GM19023 (cell line): ENCODE data around the gene DIS3L2.

Source experiments
- ATAC-seq: cut with Tn5 transposase; IDR thresholded peaks from one replicate; pipeline ENCODE4 v1.9.1; 2021; ENCODE audit warnings: mild to moderate bottlenecking, moderate library complexity; ENCODE audit not compliant: unreplicated experiment

DIS3L2 gene

DNA sequence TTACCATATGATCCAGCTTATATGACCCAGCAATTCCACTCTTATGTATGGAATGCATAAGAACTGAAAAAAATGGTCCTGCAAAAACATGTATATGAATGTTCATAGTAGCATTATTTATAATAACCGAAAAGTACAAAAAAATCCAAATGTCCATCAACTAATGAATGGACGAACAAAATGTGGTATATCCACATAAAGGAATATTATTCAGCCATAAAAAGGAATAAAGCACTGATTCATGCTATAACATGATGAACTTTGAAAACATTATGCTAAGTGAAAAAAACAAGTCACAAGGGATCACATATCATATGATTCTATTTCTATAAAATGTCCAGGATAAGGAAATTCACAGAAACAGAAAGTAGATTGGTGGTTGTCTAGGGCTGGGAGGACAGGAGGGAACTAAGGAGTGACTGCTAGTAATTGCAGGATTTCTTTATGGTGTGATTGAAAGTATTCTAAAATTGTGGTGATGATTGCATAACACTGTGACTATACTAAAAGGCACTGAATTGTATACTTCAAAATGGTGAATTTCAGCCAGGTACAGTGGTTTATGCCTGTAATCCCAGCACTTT is 10.0 kb upstream of the DIS3L2 start:
- ATAC-seq, result no peak

DNA sequence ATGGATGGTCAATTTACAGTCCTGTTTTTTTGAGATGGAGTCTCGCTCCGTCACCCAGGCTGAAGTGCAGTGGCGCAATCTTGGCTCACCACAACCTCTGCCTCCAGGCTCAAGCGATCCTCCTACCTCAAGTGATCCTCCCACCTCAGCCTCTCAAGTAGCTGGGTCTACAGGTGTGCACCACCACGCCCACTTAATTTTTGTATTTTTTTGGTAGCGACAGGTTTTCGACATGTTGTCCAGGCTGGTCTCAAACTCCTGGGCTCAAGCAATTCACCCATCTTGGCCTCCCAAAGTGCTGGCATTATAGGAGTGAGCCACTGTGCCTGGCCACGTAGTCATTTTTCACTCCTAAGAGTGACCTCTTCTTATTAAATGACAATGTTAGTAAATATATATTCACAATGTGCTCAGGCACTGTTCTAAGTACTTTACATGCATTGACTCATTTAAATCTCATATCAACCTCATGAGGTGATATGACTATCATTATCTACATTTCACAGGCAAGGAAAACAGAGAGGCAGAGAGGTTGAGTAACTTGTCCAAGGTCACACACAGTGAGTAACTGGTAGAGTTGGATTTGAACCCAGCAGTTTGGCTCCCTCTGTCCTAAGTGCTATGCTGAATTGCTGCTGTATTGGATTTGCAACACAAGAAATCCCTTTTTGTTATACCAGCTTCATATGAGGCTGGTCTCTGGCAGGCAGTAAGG is 5.6 kb upstream of the DIS3L2 start:
- no peak for ATAC-seq

DNA sequence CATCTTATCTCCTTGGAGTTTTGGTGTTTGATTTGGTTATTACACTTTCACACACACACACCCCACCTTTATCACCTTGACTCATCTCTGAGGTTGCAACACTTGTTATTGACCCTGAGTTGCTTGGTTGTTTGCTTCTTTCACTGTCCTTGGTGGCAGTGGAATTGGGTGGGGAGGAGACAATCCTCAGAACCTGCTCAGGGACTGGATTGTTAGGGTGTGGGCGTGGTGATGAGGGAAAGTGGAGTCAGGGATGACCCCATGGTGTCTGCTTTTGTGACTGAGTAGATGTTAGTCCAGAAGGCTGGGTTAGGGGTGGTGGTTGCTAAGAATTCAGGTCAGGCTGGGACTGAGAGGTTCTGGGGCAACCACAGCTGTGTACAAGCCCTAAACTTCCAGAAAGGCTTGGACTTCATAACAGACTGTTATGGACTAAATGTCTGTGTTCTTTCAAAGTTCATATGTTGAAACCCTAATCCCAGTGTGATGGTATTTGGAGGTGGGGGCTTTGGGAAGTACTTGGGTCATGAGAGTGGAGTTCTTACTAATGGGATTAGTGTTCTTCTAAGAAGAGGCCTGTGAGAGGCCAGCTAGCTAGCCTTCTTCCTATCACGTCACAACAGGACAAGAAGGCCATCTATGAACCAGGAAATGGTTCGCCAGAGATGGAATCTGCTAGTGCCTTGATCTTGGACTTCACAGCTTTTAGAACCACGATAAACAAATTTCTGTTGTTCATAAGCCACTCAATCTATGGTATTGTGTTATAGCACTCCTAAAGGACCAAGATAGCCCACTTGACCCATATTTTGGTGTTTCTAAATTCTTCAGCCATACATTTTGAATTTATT is 3.4 kb upstream of the DIS3L2 start:
- no peak for ATAC-seq

DNA sequence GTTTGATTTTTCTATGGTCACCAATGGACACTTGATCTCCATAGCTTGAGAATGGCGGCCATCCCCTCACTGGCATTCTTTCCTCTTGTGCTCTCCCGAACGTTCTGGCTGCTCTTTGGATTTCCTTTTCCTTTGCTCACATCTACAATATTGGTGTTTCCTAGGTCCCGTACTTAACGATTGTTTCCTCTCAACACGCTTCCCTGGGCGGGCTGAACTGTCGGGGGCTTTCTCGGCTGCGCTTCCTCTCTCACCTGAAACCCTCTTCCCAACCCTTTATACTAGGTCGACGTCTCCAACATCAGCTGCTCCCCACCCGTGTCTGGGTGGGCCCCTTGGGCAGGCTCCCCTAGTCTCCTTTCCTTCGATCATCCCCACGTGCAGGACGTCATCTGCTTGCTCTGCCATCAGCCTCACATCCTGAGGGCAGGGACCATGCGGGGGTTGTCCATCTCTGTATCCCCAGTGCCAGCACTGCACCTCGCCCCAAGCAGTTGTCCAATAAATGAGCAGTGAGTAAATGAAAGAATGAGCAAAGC is 634 bp upstream of the DIS3L2 start:
- ATAC-seq, result no peak

DNA sequence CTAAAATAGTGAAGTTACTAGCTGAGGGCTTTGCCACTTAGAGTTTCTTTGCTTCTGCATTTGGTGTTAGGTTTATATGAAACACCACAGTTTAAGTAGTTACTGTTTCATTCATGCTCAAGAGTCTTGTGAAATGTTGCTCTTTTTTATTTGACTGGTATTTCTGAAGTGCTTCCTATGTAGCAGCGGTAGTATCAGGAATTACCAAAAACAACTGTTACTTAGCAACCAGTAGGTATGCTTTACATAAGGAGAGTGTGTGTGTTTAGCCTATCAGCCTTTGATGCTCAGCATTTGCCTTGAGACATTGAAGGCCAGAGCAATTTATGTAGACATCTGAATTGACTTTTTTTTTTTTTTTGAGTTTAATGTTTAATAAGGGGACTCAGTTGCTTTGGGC is 3.6 kb downstream of the DIS3L2 start:
- no peak for ATAC-seq

DNA sequence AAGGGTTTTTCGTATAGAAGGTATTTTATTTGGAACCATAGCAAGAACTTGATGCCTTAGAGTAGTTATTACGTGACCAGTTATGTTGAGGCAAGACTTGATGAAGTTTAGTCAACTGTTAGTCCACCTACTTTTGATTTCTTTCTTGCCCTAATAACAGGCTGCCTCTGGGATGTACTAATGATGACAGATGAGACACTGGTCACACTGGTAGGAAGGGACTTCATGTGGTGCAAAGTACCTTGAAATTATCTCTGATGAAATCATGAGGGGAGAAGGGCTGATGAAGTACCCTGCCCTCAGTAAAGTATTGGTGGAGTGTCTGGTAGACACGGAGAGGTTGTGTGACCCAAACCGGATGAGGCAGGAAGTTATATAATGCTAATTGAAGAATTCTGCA is 5.4 kb downstream of the DIS3L2 start:
- ATAC-seq, result no peak

DNA sequence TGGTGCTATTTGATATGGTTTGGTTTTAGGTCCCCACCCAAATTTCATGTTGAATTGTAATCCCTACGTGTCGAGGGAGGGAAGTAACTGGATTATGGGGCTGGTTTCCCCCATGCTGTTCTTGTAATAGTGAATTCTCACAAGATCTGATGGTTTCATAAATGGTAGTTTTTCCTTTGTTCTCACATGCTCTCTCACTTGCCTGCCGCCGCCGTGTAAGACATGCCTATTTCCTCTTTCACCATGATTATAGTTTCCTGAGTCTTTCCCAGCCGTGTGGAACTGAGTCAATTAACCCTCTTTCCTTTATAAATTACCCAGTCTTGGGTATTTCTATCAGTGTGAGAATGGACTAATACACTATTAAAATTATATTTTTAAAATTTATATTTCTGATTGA is 7.3 kb downstream of the DIS3L2 start:
- ATAC-seq, result no peak

DNA sequence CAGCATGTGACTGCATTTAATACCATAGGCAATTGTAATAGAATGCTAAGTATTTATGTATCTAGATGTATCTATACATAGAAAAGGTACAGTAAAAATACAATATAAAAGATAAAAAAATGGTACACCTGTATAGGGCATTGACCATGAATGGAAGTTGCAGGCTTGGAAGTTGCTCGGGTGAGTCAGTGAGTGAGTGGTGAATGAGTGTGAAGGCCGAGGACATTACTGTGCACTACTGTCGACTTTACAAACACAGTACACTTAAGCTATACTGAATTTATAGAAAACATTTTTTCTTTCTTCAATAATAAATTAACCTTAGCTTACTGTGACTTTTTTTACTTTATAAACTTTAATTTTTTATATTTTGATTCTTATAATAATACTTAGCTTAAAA is 8.9 kb downstream of the DIS3L2 start:
- no peak for ATAC-seq

DNA sequence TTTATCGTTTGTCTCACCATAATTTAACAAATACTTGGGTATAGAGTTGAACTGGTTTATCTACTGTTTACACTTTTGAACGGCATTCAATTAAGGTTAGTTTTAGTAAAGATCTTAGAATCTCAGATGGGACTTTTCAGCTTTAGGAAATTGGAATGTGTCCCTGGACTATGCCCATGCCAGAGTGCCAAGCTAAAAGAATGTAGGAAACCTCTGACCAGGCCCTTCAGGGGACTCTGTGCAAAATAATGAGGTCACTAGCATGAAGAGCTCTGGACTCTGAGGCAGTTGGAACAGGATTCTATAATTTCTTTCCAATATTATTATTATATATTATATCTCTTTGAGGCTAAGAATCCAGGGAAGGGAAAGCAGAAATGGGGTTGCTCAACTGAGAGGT is 13.5 kb downstream of the DIS3L2 start:
- no peak for ATAC-seq

DNA sequence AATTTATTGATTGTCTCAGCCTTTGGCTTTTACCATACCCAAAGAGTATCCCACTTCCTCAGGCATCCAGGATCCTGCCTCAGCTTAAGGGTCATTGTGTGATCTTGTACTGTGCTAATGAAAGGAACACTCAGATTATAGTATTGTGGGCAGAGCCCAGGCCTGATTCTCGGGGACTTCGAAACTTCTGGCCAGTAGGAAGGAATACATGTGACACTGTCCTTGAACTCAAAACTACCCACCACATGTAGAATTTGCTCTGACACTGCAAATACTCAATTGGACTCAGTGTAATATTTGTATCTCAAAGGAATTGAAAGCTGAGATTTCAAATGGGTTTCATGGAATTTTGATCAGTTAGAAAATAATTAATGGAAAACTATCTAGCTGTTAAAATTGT is 15.9 kb downstream of the DIS3L2 start:
- ATAC-seq, result no peak

DNA sequence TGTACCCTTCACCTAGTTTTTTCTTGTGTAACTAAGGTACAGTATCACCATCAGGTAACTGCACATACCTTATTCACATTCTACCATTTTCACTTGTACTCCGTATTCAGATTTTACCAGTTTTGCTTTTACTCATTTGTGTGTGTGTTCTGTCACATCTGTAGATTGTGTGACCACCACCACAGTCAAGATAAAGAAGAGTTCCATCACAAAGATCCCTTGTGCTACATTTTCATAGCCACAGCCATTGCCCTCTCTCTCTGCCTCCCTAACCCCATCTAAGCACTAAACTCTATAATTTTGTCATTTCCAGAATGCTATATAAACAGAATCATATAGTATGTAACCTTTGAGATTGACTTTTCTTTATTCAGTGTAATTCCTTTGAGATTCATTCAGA is 23.5 kb downstream of the DIS3L2 start:
- no peak for ATAC-seq

DNA sequence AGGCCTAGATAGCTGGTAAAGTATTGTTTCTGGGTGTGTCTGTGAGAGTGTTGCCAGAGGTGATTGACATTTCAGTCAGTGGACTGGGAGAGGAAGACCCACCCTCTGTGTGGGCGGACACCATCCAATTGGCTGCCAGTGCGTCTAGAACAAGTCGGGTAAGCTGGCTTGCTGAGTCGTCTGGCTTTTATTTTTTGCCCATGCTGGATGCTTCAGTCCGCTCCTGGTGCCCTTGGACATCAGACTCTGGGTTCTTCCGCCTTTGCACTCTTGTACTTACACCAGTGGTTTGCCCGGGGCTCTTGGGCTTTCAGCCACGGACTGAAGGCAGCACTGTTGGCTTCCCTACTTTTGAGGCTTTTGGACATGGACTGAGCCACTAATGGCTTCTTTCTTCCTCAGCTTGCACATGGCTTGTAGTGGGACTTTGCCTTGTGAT is 24.3 kb downstream of the DIS3L2 start:
- ATAC-seq, result no peak

DNA sequence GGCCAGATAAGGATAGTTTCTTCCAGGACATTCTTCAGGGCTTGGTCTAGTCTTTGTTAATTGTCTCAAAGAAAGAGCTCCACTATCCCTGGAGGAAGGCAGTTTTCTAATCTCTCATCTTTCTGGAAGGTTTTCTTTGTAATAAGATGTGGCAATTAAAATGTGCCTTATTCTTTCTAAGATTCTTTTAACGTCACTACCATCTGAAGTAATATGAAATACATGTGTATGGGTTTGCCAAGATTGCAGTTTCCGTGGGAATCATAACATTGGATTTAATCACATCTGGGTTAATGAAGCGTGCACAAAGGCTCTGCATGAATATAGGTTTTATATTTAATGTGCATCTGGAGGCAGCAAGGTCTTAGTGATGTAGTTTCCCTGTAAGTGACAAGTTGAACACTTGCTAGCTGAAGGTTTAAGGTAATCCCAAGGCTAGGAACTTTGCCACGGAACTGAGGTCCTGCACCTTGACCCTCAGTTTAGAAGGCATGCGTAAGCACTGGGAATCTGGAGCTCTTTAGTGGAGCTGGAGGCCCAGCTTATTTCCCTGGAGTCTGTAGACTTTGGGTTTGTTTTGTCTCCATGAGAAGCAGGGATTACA is 25.7 kb downstream of the DIS3L2 start:
- no peak for ATAC-seq

DNA sequence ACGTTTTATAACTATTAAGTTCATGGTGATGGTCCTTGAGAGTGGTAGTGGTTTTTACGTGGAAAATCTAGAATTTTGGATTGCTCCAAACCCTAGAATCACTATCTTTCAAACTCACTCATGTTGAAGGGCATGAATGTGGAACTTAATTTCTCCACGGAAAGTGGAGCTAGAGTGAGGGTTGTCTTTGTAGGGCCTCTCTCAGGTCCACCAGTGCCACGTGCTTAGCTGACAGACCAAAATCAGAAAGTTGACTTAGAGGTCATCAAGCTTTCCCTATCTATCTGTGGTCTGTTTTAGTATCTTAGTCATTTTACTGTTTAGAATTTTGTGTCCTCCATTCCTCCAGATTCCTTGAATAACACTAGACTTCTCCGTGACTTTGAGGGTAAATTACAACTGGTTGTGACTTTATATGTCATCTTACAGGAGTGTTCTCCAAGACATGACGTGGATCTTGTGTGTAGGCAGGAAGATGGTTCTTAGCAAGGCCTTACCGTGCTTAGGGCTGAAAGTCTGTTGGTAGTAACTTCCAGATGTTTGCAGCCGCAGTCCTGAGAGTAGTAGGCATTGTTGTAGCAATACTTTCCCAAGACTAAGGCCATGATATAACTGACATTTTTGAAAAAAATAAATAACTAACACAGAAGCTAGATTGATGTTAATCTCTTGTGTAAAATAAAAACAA is 26.8 kb downstream of the DIS3L2 start:
- no peak for ATAC-seq

DNA sequence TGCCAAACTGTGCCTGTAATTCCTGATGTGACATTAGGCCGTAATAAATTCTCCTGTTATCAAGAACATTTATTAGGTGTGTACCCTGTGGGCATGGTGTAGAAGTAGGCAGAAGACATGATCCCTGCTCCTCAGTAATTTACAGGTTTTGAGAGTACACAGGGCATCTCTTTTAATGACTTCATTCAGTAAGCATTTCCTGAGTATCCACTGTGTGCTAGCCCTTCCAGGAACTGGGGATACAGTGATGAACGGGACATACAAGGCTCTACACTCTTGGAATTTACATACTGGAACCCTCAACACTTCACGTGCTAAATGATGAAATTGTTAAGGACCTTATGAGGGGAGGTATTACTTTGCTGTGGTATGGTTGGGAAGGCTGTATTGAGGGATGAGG is 30.2 kb downstream of the DIS3L2 start:
- no peak for ATAC-seq

DNA sequence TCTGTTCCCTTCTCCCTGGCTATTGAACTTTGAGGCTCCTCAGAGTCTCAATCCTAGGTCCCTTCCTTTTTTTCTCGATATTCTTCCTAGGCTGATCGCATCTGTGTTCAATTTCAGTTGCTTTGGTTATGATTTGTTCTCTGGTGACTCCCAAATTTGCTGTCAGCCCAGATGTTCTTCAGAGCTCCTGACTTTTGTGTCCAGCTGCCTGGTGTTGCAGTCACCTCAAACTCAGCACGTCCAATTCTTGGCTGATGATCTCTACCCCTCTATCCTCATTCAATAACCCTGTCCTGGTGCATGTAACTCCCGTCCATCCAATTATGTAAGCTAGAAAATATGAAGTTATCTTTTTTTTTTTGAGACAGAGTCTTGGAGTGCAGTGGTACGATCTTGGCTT is 31.4 kb downstream of the DIS3L2 start:
- no peak for ATAC-seq

DNA sequence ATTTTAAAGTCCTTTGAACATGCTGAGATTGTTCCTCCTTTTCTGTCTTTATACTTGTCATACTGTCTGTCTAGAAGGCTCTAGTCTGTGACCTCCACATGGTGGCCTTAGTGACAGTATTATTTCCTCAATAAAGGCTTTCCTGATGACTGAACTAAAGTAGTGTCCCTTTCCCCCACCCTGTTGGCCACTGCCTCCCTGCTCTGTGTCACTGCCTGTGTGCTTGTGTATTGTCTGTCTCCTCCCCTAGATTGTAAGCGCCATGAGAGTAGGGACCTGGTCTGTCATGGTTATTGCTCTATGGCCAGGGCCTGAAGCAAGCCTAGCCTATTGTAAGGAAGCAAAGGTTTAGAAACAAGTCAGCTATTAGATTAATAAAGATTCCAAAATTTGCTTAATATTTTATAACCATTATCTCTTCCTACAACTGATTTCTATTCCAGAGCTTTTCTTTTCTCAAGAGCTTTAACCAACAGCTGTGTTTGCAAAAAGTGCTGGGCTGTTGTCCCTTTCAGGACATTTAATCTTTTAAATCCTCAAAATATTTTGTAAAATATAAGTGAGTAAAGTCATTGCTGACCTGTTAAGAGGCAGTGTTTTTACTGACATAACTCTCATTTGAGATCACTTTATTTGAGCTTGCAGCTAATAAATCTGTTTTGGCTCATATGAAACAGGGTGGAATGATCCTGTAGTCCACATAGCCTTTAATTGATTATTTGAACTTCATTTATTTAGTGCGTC is 35.5 kb downstream of the DIS3L2 start:
- ATAC-seq, result no peak

DNA sequence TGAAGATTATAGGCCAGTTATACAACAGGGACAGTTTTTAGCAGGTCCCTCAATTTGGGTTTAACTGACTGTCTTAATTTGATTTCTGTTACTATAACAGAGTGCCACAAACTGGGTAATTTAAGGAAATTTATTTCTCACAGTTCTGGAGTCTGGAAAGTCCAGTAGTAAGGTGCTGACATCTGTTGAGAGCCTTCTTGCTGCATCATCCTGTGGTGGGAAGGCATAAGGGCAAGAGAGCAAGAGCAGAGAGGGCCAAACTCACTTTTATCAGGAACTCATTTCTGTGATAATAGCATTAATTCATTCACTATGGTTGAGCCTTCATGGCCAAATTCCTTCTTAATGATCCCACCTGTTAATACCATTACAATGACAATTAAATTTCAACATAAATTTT is 36.5 kb downstream of the DIS3L2 start:
- no peak for ATAC-seq

DNA sequence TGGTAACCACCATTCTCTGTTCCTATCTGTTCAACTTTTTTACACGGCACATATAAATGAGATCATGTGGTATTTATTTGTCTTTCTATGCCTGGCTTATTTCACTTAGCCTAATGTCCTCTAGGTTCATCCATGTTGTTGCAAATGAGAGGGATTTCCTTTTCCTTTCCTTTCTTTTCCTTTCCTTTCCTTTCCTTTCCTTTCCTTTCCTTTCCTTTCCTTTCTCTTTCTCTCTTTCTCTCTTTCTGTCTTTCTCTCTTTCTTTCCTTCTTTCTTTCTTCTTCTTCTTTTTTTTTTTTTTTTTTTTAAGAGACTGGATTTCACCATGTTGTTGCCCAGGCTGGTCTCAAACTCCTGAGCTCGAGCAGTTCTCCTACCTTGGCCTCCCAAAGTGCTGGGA is 38.9 kb downstream of the DIS3L2 start:
- ATAC-seq, result no peak

DNA sequence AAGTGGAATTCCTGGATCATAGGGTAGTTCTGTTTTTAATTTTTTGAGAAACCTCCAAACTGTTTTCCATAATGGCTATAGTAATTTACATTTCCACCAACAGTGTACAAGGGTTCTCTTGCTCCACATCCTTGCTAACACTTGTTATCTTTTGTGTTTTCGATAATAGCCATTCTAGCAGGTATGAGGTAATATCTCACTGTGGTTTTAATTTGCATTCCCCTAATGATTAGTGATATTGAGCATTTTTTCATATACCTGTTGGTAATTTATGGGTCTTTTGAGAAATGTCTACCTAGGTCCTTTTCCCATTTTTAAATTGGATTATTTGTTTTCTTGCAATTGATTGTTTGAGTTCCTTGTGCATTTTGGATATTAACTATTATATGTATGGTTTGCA is 39.6 kb downstream of the DIS3L2 start:
- ATAC-seq, result no peak
